SIG-M5 (cell line): ENCODE data around the gene GRAPL.
"Not testable (repeated sequence)": the region's sequence is repeated elsewhere in the genome, so short reads cannot be mapped to it uniquely, and the experiment has no call there.

Experiments
- DNase-seq: peaks from one replicate; lab custom pipeline; 2025; lab: John Stamatoyannopoulos, UW

GRAPL gene

GRCh38 chr17:19136605-19137004 is 9.2 kb downstream of the GRAPL start:
- not testable (repeated sequence) for DNase-seq

- DNase-seq: not testable (repeated sequence)
These were observed 10.6 kb downstream of the GRAPL start for GRCh38 chr17:19137959-19138358.

DNA sequence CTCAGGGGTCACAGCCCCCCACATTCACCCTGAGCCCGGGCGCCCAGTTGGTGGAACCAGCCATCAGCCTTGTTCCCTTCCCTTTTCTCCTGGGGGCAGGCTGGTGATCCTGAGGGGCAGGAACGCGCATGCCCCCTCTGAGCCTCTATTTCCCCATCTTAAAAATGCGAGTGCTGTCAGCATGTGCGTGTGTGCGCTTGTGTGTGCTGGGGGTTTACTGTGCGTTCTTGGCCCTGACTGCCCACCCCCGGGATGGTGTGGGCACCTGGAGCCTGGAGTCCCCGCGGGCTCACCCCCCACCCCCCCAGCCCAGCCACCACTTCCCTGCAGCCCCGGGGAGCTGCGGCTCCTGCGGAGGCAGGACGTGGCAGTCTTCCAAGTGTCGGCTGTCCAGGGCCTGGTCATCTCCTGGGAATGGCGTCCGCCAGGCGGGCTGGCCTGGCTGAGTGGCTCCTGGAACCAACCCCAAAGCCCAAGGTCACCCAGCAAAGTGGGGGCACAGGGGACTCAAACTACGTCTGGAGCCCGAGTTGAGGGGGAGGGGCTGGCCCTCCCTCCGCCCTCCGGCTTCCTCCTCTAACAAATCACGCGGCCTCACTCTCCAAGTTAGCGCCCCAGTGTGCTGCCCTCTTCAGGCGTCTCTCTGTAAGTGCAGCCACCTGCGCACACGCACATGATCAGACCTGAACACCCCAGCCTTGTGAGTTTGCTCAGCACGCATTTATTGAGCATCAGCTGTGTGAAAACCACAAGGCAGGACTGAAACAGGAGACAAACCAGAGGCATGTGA is 14.2 kb downstream of the GRAPL start:
- DNase-seq: not testable (repeated sequence)

GRCh38 chr17:19142419-19142818 is 15.0 kb downstream of the GRAPL start:
- not testable (repeated sequence) for DNase-seq

- DNase-seq: not testable (repeated sequence)
These were observed 15.8 kb downstream of the GRAPL start for GRCh38 chr17:19143097-19143777.

- not testable (repeated sequence) for DNase-seq
These were observed 17.0 kb downstream of the GRAPL start for GRCh38 chr17:19144373-19144772.

DNA sequence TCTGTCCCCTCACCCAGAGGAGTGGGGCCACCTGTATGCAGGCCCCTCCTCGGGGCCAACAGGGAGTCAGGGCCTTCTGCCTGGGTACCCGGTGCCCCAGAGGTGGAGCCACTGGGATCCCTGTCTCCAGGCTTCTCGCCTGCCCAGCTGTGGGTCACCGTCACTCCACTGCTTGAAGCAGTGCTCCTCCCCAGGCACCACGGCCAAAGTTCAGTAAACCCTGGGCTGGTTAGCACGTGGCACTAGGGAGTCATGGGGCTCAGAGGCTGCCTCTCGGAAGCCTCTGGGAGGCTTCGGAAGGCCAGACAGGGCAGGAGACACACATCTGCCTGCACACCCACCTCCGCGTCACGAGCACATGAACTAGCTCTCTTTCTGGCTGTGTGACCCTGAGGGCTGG is 18.1 kb downstream of the GRAPL start:
- not testable (repeated sequence) for DNase-seq

DNA sequence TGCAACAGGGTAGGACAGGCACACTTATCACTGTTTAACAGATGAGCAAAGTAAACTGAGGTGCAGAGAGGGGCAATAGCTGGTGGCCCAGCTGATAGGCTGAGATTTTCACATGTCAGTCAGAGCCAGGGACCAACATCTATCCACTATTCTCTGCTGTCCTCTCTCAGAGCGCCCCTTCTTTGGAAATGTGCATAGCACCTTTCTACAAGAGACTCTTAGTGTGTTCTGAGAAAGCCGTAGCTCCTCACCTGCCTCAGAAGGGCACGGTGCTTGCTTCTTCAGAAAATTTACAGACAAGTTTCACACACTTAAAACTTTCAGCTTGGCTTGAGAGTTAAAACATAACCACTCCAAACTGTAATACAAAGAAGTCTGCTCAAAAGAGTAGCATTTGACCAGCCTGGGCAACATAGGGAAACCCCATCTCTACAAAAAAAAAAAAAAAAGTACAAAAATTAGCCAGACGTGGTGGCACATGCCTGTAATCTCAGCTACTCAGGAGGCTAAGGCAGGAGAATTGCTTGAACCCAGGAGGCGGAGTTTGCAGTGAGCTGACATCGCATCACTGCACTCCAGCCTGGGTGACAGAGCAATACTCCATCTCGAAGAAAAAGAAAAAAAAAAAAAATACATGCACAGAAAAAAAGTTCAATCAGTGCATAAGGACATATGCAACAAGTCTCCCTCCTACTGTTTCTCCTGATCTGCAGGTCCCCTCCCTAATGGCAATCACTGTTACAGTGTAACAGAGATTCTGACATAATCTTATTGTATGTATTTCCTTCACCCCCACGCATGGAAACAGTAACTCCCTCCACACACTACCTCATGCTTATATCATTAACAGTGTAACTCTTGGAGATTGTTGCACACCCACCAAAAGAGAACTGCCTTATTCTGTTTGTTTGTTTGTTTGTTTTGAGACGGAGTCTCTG is 23.6 kb downstream of the GRAPL start:
- DNase-seq: not testable (repeated sequence)

DNA sequence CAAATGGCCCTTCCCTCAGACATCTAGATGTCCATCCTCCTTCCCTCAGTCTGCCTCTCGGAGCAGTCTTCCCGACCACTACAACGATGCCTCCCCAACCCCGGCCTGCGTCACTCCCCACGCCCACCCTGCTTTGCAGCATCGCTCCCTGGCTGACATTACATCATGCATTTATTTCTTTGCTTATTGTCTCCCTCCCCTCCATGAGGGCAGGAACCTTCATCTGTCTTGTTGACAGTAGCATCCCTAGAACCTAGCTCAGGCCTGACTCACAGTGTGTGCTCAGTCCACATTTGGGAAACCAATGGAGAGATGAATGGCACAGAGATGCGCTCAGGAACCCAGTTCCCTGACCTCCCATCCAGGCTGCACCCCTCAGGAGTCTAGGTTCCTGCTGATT is 30.2 kb downstream of the GRAPL start:
- DNase-seq: not testable (repeated sequence)

GRCh38 chr17:19158478-19158877 is 31.1 kb downstream of the GRAPL start:
- not testable (repeated sequence) for DNase-seq

- DNase-seq: not testable (repeated sequence)
These were observed 31.5 kb downstream of the GRAPL start for GRCh38 chr17:19158938-19159337.

DNA sequence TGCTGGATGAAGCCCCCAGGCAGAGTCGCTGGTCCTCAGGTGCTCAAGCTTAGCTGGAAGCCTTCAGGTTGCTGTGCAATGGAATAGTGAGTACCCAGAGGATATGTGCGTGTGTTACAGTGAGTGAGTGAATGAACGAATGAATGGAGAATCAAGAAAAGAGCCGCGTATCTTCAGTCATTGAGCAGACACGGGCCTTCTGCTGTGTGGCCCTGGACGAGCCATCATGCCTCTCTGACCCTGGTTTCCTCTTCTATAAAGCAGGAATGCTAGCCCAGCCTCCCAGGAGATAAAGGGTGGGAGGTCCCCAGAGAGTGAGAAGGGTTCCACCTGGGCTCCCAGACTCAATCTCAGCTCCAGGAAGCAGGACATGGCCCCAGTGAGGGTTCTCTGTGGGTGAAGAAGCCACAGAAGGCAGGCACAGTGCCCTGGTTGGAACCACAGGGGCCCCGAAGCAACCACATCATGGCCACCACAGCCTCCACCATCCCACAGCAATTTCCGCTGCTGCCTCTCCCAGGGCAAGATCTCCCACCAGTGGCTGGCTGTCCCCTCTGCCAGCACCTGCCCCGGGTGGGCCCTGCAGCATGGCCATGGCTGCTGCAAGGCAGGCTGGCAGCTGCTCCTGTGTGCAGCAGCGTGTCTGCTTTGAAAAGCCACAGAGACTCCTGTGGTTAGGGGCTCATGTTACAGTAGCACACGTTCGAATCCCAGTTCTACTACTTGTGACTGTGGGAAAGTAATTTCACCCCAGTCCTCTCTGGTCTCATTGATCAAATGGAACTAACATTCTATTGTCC is 34.1 kb downstream of the GRAPL start:
- DNase-seq: not testable (repeated sequence)

DNA sequence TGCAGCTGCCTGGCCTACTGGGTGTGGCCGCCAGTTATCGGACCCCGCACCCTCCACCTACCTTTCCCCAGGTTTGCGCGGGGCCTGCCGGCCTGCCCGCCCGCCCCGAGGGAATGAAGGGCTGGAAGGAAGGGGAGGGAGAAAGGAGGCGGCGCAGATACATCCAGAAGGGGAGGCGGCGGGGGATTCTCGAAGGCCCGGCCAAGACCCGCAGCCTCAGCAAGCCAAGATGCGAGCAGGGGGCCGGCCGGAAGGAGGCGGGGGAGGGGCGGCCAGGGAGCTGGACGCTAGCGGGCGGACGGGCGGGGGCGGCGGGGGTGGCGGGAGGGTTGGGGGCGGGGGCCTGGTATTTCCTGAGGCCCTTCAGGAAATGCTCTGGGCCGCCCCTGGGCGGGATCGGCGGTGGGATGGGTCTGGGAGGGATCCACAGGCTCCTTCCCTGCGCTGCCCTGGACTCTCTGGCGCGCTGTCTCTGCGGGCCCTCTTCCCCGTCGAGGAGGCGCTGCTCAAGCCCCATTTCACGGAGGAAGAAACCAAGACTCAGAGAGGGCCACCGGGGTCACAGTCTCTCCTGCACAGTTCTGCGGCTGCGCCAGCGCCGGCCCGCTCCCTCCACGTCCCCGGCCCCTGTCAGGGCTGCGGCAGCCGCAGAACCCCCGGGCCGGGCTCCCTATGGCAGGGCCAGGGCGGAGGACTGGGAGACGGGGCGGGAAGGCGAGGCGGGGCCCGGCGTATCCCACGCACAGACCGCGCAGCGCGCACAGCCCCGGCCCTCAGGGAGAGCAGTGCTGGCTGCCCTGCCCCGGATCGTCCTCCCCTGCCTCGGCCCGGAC is 35.2 kb downstream of the GRAPL start:
- DNase-seq: not testable (repeated sequence)

DNA sequence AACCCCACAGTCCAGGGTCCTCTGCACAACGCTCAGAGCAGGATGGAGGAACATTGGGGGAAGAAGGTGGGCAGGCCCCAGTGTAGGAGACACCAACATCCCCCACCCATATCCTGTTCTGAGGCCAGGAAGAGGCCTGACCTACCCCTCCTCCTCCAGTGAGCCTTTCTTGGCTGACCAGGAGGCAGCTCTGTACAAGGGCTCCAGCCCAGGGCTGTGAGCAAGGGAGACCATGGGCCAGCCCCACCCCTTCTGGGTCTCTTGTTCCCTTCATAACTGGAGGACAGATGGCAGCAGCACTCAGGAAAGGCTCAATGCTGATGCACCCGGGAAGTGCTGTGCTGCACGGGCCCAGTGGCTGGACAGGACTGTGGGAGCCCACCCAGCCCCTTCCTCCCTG is 47.0 kb downstream of the GRAPL start:
- DNase-seq: not testable (repeated sequence)

- not testable (repeated sequence) for DNase-seq
These were observed 48.0 kb downstream of the GRAPL start for GRCh38 chr17:19175410-19175809.

- not testable (repeated sequence) for DNase-seq
These were observed 53.9 kb downstream of the GRAPL start for GRCh38 chr17:19181040-19181875.

DNA sequence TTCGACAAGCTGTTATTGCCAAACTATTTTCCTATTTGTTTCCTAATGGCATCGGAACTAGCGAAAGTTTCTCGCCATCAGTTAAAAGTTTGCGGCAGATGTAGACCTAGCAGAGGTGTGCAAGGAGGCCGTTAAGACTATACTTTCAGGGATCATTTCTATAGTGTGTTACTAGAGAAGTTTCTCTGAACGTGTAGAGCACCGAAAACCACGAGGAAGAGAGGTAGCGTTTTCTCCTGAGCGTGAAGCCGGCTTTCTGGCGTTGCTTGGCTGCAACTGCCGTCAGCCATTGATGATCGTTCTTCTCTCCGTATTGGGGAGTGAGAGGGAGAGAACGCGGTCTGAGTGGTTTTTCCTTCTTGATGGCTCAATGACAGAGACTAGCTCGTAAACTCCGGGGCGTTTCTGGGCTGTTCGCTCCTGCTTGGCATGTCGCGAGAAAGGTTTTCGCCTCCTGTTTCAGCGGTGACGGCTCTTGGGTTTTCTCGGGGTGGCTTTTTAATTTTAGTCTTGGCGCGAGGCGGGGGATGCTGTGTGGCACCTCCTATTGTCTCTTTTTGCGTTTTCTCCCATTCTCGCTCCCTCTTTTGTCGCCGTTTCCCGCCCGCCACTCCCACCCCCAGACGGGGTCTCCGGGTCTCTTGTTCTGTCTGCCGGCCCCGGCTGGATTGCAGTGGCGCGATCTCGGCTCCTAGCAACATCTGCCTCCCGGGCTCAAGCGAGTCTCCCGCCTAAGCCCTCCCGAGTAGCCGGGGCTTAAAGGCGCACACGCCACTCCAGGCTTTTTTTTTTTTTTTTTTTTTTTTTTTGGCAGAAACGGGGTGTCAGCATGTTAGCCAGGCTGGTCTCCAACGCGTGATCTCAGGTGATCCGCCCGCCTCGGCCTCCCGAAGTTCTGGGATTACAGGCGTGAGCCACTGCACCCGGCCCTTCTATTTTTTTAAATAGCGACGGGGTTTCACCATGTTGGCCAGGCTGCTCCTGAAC is 60.8 kb downstream of the GRAPL start:
- DNase-seq: not testable (repeated sequence)
